Measurements from ENCODE around the gene GK.

GRCh38 chrX:30642642-30643041 lies 10.6 kb upstream of the GK start:
- no peak for TF ChIP-seq CTCF (IDR thresholded peaks at IDR 0.05)
- TF ChIP-seq POLR2AphosphoS5 (IDR thresholded peaks at IDR 0.05; ENCODE audit: low read depth, low read length): no peak
- TF ChIP-seq, protein P1, sequence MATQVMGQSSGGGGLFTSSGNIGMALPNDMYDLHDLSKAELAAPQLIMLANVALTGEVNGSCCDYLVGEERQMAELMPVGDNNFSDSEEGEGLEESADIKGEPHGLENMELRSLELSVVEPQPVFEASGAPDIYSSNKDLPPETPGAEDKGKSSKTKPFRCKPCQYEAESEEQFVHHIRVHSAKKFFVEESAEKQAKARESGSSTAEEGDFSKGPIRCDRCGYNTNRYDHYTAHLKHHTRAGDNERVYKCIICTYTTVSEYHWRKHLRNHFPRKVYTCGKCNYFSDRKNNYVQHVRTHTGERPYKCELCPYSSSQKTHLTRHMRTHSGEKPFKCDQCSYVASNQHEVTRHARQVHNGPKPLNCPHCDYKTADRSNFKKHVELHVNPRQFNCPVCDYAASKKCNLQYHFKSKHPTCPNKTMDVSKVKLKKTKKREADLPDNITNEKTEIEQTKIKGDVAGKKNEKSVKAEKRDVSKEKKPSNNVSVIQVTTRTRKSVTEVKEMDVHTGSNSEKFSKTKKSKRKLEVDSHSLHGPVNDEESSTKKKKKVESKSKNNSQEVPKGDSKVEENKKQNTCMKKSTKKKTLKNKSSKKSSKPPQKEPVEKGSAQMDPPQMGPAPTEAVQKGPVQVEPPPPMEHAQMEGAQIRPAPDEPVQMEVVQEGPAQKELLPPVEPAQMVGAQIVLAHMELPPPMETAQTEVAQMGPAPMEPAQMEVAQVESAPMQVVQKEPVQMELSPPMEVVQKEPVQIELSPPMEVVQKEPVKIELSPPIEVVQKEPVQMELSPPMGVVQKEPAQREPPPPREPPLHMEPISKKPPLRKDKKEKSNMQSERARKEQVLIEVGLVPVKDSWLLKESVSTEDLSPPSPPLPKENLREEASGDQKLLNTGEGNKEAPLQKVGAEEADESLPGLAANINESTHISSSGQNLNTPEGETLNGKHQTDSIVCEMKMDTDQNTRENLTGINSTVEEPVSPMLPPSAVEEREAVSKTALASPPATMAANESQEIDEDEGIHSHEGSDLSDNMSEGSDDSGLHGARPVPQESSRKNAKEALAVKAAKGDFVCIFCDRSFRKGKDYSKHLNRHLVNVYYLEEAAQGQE (IDR thresholded peaks at IDR 0.05; ENCODE audit: insufficient read depth in 1 of 2, low read depth in 2 of 2, low read length in 1 of 2): no peak
- TF ChIP-seq SIN3A (IDR thresholded peaks at IDR 0.05; ENCODE audit: borderline replicate concordance, insufficient read depth, low read depth, low read length): no peak
- TF ChIP-seq TCF7L2 (IDR thresholded peaks at IDR 0.05; ENCODE audit: low read depth, low read length): no peak
